ENCODE measurements around the gene CST4. TPM values are rescaled to one million over a fixed set of nuclear protein-coding genes. Genes with fewer than 3 reads are reported as not detected.

CST4 gene
- total RNA-seq, 4 donors from 2014 or later, result 0.89 to 13.8 (median 3.0) TPM; not detected in 1

DNA sequence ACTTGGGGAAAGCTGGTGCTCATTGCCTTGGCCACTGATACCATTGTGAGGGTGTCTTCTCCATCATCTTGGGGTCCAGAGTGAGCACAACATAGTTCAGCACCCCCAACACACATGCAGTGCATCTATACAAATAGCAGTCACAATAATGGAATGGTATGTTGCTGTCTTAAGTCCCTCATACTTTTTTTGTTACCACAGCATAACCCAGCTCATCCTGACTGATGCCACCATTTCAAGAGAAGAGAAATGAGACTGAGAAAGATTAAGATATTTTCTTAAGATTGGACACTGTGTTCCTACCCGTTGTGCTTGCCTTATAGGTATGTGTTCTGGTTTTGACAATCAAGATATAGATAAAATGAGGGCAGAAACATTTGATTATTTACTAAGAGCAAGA lies 15.6 kb downstream of the CST4 start:
- intact Hi-C loops (cut with DNase I), result no loop called here
- H3K27me3 ChIP-seq, result no peaks in the 10 kb centered on the region
- H3K36me3 ChIP-seq, result no peaks in the 10 kb centered on the region
- DNase-seq, result no peak
- TF ChIP-seq, protein P1, sequence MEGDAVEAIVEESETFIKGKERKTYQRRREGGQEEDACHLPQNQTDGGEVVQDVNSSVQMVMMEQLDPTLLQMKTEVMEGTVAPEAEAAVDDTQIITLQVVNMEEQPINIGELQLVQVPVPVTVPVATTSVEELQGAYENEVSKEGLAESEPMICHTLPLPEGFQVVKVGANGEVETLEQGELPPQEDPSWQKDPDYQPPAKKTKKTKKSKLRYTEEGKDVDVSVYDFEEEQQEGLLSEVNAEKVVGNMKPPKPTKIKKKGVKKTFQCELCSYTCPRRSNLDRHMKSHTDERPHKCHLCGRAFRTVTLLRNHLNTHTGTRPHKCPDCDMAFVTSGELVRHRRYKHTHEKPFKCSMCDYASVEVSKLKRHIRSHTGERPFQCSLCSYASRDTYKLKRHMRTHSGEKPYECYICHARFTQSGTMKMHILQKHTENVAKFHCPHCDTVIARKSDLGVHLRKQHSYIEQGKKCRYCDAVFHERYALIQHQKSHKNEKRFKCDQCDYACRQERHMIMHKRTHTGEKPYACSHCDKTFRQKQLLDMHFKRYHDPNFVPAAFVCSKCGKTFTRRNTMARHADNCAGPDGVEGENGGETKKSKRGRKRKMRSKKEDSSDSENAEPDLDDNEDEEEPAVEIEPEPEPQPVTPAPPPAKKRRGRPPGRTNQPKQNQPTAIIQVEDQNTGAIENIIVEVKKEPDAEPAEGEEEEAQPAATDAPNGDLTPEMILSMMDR (IDR thresholded peaks at IDR 0.05), result no peak
- TF ChIP-seq POLR2A (IDR thresholded peaks at IDR 0.05), result no peak
- no peaks in the 10 kb centered on the region for H3K9me3 ChIP-seq
- WGBS, 2 donors, result 85 to 89% methylated on average over 1 of the region's 1 CpG
- no peaks in the 10 kb centered on the region for H3K4me1 ChIP-seq
- no peak overlapping the region for H3K27ac ChIP-seq
- no peak overlapping the region for H3K4me3 ChIP-seq (replicated peaks in 1 of 3)

DNA sequence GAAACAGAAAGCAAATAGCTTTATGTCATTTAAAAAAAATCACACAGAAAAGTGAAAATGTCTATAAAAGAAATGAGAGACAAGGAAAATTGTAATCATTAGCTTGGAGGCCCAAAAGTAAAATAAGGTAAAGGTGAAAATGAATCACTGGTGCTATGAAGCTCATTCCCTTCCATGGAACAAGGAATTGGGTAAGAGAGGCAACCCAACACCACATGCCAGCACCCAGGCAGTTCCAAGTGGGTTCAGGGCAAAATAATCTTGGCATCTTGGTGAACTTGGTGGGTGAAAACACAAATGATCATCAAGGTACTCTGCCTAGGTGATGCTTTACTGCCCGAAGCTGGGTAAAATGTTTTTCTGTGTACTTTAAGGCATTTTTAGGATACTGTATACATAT lies 16.7 kb downstream of the CST4 start:
- TF ChIP-seq, protein P1 (IDR thresholded peaks at IDR 0.05), result no peak
- no peak for TF ChIP-seq POLR2A (IDR thresholded peaks at IDR 0.05)
- 97 to 100% methylated on average over 1 of the region's 1 CpG for WGBS, 2 donors
- intact Hi-C loops (cut with DNase I), result no loop called here

DNA sequence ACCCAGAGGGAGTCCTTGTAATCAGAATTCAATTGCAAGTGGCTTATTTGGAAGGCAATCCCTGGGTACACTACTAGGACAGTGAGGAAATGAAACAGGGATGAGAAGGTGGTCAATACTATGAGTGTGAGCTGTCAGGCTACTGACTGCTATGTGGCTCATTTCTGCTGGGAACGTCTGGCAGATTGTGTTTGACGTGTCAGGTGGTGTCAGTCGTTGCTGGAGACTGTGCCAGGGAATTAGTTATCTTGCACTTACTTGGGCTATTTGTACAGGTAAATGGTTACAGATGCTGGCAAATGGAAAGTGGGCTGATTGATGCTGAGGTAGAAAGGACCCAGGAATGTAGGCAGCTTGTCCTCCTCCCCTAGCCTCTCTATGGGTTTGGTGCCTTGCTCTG lies 17.4 kb downstream of the CST4 start:
- TF ChIP-seq, protein P1 (IDR thresholded peaks at IDR 0.05), result no peak
- no peak for TF ChIP-seq POLR2A (IDR thresholded peaks at IDR 0.05)
- no peaks in the 10 kb centered on the region for H3K4me1 ChIP-seq

More for the DNA sequence above, 16.7 kb downstream of the CST4 start:
- H3K4me1 ChIP-seq, result no peaks in the 10 kb centered on the region
- no peak overlapping the region for H3K4me3 ChIP-seq (replicated peaks in 1 of 3)
- no peaks in the 10 kb centered on the region for H3K27me3 ChIP-seq
- no peaks in the 10 kb centered on the region for H3K9me3 ChIP-seq
- H3K36me3 ChIP-seq, result no peaks in the 10 kb centered on the region
- no peak overlapping the region for H3K27ac ChIP-seq
- no peak for DNase-seq

DNA sequence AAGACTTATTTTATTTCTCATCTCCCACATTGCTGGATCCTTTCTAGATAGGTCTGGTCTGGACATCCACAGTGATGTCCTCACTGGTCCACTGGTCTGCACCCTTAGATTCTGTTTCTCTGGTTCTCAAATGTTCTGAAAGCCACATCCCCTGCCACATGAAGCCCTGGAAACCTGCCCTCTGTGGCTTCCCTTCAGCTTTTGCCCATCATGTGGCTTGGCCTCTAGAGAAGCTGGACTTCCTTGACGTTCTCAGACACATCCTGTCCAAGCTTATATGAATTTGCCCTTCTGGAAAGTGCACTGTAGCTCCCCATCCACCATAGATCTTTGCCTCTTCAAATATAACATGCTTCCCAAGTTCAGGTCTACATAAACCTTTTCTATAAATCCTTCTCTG lies 18.5 kb downstream of the CST4 start:
- no peaks in the 10 kb centered on the region for H3K9me3 ChIP-seq
- no peaks in the 10 kb centered on the region for H3K27me3 ChIP-seq
- H3K4me1 ChIP-seq, result no peaks in the 10 kb centered on the region
- no peak overlapping the region for H3K27ac ChIP-seq
- no peak for DNase-seq
- H3K4me3 ChIP-seq (replicated peaks in 1 of 3), result no peak overlapping the region
- 43 to 60% methylated on average over 1 of the region's 1 CpG for WGBS, 2 donors
- H3K36me3 ChIP-seq, result no peaks in the 10 kb centered on the region
- intact Hi-C loops (cut with DNase I), result no loop called here
- TF ChIP-seq, protein P1 (IDR thresholded peaks at IDR 0.05), result no peak
- TF ChIP-seq POLR2A (IDR thresholded peaks at IDR 0.05), result no peak

More for the DNA sequence above, 17.4 kb downstream of the CST4 start:
- Histone ChIP-seq H3K9me3 (no peaks in the 10 kb centered on the region), H3K4me3 (replicated peaks in 1 of 3) (no peak overlapping the region), H3K27ac (no peak overlapping the region), H3K36me3 (no peaks in the 10 kb centered on the region), H3K27me3 (no peaks in the 10 kb centered on the region)
- WGBS, 2 donors, result 81 to 90% methylated on average over 3 of the region's 3 CpGs
- intact Hi-C loops (cut with DNase I), result no loop called here
- no peak for DNase-seq

DNA sequence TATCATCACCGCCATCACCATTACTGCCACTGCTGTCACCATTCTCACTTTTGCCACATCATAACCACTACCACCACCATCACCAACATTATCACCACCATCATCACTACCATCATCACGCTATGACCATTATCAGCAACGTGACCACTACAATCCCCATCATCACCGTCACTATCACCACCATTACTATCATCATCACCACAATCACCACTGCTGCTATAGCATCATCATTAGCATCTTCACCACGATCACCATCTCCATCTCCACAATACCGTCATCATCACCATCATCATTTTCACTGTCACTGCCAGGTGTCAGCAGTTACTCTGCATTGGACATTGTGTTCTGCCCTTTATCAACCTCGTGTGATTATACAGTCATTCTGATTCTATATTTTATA lies 19.0 kb downstream of the CST4 start:
- H3K4me3 ChIP-seq (replicated peaks in 1 of 3), result no peak overlapping the region
- H3K36me3 ChIP-seq, result no peaks in the 10 kb centered on the region
- WGBS, 2 donors, result 92 to 93% methylated on average over 7 of the region's 7 CpGs
- intact Hi-C loops (cut with DNase I), result no loop called here
- H3K27ac ChIP-seq, result no peak overlapping the region
- no peak for DNase-seq
- H3K4me1 ChIP-seq, result no peaks in the 10 kb centered on the region
- no peaks in the 10 kb centered on the region for H3K9me3 ChIP-seq
- no peaks in the 10 kb centered on the region for H3K27me3 ChIP-seq
- no peak for TF ChIP-seq POLR2A (IDR thresholded peaks at IDR 0.05)
- TF ChIP-seq, protein P1 (IDR thresholded peaks at IDR 0.05), result no peak
